Stimulated activated CD8-positive, alpha-beta memory T cell treated with anti-CD3 and anti-CD28 coated beads, Interleukin-12 subunit alpha, Interleukin-12 subunit beta, amount 100 ng/mL, for 4 hours (primary cell): ENCODE data around the gene MFSD2A.
A peak's percentile ranks its signal among the peaks of the same experiment; 100 is the strongest.
"Not testable (repeated sequence)": the region's sequence is repeated elsewhere in the genome, so short reads cannot be mapped to it uniquely, and the experiment has no call there.

Experiments
- DNase-seq: peaks from one replicate; pipeline ENCODE4 v3.0.0-alpha.2; 2020; ENCODE audit warnings: low read depth

MFSD2A gene

DNA sequence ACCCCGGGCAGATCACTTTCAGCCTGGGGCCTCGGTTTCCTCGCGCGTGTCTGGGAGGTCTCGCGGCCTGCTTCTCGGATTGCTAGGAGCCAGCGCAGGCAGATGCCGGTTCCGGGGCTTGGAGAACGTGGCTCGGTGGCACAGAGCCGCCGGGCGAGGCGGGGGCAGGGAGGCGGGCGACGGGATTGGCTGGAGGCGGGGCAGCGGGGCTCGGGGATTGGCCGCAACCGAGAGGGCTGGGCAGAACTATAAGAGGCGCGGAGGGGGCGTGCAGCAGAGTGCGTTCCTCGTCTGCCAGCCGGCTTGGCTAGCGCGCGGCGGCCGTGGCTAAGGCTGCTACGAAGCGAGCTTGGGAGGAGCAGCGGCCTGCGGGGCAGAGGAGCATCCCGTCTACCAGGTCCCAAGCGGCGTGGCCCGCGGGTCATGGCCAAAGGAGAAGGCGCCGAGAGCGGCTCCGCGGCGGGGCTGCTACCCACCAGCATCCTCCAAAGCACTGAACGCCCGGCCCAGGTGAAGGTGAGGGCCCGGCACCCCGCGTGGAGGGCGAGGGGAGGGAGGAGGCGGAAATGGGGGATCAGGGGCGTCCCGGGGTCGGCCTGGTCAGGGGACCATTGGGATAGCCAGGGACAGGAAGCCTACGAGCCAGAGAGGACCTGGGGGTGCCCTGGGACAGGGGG lies at the start of gene MFSD2A:
Gene MFSD2A (plus strand): TSS at position 276 of the 677 bp plus-strand sequence. CDS start 148 bp downstream, at position 424.
- peak; percentile 84 for DNase-seq

DNA sequence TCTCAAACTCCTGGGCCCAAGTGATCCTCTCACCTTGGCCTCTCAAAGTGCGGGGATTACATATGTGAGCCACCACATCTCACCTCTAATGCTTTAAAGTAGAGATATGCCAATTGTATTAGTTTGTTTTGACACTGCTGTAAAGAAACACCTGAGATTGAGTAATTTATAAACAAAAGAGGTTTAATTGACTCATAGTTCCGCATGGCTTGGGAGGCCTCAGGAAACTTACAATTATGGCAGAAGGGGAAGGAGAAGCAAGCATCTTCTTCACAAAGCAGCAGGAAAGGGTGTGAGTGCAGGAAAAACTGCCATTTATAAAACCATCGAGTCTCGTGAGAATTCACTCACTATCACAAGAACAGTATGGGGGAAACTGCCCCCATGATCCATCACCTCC lies 49.8 kb upstream of the MFSD2A start:
- DNase-seq: no peak

DNA sequence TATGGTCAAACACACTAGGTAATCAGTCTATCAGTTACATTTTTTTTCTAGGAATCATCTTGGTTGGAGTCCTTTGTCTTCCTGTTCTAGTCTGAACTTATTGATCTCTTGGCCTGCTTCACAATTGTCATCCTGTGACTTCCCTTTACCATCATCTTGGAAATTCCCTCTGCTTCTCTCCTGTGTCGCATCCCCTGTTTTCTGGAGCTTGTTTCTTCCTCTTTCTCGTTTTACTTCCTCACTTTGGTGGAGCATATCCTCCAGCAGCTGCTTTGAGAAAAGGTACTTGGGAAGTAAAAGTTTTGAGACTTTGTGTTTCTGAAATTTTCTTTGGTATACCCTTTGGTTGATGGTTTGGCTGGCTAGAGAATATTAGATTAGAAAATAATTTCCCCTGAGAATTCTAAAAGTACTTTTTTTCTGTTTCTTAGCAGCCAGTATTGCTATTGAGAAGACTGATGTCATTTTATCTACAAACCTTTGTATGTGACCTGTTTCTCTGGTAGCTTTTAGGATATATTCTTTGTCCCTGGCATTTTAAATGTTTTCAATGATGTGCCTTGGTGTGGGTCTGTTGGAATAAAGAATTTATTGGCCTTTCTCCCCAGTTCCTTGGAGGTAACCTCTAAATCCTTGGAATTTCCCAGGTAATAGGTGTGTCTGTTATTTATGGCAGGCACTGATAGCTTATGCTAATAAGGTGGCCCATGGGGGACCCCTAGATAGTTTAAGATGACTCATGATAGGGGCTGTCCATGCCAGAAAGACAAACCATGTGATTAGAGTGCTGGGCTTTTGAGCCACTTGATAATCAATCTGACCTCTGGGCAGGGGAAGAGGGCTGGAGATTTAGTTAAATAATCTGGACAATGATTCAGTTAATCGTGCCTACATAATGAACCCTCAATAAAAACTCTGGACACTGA lies 47.2 kb upstream of the MFSD2A start:
- no peak for DNase-seq

DNA sequence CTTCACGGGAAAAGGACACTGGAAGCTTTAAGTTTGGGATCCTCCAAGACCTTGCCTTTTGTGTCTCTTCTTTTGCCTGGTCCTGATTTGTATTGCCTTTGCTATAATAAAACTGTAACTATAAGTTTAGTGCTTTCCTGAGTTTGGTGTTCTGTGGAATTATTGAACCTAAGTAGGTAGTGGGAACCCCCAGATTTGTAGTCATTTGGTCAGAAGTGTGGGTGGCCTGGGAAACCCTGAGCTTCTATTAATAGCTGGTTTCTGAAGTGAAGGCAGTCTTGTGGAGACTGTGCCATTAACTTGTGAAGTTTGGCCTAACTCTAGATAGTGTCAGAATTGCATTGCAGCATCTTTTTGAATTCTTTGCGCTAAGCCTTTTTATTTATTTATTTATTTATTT lies 46.4 kb upstream of the MFSD2A start:
- DNase-seq: no peak

DNA sequence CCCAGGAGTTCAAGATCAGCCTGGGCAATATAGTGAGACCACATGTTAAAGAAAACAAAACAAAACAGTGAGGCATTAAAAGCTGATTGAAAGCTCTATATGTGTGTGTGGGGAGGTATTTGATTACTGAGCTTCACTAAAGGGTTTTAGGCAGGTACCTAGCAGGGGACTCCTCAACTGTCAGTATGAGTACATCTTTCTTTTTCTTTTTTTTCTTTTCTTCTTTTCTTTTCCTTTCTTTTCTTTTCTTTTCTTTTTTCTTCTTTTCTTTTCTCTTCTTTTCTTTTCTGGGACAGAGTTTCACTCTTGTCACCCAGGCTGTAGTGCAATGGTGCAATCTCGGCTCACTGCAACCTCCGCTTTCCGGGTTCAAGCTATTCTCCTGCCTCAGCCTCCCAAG lies 44.7 kb upstream of the MFSD2A start:
- no peak for DNase-seq

DNA sequence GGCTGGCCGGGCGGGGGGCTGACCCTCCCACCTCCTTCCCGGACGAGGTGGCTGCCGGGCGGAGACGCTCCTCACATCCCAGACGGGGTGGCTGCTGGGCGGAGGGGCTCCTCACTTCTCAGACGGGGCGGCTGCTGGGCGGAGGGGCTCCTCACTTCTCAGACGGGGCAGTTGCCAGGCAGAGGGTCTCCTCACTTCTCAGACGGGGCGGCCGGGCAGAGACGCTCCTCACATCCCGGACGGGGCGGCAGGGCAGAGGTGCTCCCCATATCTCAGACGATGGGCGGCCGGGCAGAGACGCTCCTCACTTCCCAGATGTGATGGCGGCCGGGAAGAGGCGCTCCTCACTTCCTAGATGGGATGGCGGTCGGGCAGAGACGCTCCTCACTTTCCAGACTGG lies 41.8 kb upstream of the MFSD2A start:
- not testable (repeated sequence) for DNase-seq

DNA sequence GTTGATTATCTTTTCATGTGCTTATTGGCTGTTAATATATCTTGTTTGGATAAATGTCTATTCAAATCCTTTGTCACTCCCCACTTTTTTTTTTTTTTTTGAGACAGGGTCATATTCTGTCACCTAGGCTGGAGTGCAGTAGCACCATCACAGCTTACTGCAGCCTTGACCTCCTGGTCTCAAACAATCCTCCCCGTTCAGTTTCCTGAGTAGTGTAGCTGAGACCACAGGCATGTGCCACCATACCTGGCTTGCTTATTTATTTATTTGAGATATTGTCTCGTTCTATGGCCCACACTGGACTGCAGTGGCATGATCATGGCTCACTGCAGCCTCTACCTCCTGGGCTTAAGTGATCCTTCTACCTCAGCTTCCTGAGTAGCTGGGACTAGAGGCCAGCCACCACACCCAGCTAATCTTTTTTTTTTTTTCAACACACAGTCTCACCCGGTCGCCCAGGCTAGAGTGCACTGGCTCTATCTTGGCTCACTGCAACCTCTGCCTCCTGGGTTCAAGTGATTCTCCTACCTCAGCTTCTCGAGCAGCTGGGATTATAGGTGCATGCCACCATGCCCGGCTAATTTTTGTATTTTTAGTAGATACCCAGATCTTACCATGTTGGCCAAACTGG lies 39.3 kb upstream of the MFSD2A start:
- DNase-seq: no peak

DNA sequence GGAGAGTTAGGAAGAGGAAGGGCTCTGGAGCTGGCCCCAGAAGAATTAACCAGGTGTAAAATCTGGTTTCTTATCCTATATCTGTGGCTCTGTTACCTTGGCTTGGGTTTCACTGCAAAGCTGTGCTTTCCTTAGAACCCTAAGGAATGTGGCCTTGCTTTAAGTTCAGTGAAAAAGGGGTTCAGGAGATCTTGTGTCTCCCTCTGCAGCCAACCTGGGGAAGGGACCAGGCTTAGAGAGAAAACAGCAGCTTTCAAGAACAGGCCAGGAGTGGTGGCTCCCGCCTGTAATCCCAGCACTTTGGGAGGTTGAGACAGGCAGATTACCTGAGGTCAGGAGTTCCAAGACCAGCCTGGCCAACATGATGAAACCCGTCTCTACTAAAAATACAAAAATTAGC lies 37.1 kb upstream of the MFSD2A start:
- no peak for DNase-seq

DNA sequence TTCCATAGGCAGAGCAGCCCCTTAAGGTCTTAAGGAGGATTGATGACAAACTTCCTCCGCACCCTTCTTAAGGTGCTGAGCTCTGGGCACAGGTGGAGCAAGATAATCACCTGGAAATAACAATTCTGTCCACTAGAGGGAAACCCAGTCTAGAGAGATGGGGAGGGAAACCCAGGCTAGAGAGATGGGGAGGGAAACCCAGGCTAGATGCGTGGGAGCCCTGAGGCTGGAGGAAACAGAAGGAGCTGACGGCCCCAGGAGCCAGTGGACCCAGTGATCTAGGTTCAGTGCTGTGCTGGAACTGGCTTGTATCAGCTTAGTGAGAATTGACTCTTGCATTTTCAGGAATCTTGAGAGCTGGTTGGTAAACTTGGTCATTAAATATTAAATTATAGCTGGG lies 35.4 kb upstream of the MFSD2A start:
- DNase-seq: peak; percentile 10

DNA sequence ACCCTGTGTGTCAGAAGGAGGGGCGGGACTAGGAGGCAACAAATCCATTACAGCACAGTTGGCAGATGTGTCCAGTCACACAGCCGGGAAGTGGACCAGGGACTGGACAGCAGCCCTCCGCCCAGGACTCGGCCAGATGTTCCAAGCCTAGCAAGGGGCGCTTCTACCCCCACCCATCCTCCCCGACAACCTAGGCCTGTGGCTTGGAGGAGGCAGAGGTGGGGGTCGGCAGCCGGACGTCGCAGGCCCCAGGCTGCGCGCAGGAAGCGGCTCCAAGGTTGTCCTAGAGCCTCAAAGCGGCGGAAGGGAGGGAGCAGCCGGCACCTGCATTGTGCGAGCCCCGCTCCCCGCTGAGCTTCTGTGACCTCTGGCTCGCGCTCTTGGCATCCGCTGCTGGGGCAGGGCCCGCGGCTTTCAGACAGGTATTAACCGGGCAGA lies 32.7 kb upstream of the MFSD2A start:
- no peak for DNase-seq

DNA sequence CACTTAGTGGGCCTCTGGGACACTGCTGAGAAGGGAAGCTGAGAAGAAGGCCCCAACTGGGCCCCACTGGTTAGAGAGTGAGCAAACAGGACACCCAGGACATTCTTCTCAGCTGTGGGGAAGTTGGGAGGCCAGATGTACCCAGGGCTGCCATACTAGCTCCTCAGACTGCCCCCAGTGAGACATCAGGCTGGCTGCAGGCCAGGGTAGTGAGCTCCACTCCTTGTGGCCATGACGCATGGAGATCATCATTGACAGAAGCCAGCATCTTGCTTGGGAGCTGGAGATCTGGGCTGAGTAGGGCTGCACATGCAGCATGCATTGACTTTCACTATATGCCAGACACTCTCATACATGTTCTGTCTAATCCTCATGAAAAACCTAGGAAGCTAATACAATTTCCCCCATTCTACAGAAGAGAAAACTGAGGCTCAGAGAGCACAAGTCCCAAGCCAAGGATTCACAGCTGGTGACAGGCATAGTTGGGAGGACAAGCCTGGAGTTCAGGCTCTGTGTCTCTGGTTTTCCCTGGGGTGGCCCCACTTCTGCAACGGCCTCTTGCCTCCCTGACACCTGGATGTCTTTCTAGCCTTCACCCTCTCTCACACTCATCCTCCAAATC lies 29.1 kb upstream of the MFSD2A start:
- no peak for DNase-seq

DNA sequence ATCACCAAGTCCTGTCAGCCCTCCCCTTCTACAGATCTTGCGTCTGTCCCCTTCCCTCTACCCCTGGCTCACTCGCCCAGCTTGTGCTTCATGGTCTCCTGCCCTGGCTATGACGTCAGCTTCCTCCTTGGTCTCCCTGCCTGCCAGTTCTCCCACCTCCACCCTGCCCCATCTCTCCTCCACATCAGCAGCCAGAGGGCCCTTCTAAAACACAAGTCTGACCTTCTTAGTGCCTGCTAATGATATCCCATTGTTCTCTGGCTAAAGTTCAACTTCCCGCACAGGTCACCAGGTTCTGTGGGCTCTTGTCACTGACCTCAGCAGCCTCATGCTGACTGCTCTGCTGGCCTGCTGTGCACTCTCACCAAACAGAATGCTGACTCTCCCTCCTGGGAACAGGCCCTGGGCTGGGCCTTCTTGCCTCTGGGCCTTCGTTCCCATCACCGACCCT lies 28.6 kb upstream of the MFSD2A start:
- DNase-seq: no peak

DNA sequence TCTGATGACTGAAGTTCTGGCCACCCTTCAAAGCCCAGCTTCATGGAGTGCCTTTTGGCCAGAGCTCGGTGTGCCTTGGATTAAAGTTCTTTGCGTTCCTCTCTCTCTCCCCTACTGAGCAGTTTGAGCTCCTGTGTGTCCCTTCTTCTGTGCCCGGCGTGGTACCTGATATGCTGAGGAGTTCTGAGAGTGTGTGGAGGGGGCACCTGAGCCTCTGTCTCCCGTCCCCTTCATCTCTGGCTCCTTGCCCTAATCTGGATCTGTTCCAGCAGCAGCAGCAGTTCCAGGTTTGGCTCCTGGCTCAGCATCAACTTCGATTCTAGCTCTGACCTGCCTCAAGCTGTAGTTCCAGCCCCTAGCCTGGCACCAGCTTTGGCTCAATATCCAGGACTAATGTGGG lies 28.1 kb upstream of the MFSD2A start:
- DNase-seq: no peak

DNA sequence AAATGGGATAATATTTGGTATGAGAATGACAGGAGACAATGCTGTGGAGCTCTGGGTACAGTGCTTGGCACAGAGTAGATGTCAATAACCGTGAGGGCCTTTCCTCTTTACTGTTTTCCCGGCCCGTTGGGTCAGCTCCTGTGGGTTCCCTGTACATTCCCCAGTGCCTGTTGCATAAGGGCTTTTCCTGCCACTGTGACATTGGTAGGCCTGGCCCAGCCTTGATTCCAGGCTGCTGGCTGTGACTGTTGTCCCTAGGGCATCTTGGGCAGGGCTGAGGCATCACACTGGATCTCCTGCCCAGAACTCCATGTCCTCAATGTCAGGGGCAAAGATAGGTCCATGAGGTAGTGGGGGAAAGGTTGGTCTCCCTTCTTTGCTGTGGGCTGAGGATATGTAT lies 27.4 kb upstream of the MFSD2A start:
- DNase-seq: no peak

DNA sequence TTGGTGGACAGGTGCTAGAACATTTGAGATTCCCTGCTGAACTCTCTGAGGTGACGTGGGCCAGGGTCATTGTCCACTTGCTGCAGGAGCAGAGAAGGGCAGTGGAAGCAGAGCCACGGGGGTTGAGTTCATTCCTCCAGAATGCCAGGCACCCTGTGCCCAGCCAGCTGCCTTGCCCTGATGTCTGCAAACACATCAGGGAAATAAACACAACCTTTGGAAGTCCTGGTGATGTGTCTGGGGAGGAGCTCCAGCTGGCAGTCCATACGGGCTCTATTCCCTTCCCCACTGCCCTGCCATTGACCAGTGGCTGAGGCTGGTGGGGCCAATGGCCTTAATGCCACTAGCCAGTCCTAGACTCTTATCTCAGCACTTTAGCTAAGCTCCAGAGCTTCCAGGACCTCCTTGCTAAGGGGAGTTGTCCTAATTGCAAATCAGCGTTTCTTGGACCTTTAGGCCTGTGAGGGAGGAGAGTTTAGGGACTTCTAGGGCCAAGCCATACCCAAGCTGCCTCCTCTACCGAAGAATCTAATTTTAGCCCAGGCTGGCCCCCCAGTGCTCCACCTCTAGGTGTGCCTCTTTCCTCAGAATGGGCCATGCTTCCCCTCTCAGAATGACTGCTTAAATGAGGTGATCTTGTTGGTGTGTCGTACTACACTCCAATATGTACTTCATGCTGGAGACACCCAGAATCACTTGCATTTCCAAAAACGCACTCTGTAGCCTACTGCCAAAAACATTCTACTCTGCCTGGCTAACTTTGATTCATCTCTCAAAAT lies 25.9 kb upstream of the MFSD2A start:
- DNase-seq: no peak

DNA sequence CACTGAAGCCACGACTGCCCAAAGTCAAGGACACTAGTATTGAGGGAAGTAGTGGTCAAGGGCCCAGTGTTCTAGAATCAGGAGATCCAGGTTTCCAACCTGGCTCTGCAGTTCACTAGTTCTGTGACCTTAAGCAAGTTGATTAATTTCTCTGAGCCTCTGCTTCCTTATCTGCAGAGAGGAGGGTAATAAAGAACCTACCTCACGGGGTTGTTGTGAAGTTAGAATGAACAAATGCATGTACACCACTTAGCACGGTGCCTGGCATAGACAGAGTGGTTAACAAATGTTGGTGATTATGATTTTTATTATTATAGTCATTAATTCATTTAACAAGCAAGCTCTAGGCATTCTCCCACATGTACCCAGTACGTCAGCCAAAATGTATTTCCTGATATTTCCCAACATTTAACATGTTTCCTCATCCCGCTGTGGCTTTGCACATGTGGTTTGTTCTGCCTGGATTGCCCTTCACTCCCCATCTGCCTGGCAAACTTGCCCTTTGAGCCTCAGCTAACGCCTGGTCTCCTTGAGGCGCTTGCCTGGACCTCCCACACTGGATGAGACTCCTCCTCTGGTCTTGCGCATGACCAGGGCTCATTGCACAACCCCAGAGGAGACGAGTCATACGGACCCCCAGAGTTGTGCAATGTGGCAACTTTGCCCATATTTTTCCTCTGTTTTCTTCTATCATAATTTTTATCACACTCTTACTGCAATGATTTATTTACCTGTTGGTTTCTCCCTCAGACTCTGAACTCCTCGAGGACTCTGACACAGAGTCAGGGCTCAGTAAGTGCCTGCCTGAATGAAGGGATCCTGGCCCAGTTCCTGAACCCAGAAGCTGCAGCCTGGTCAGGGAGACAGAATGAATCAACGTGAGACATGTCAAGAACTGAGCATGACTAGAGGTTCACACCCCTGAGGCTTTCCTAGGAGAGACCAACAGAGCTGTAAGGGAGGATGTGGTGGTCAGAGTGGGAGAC lies 20.7 kb upstream of the MFSD2A start:
- no peak for DNase-seq

DNA sequence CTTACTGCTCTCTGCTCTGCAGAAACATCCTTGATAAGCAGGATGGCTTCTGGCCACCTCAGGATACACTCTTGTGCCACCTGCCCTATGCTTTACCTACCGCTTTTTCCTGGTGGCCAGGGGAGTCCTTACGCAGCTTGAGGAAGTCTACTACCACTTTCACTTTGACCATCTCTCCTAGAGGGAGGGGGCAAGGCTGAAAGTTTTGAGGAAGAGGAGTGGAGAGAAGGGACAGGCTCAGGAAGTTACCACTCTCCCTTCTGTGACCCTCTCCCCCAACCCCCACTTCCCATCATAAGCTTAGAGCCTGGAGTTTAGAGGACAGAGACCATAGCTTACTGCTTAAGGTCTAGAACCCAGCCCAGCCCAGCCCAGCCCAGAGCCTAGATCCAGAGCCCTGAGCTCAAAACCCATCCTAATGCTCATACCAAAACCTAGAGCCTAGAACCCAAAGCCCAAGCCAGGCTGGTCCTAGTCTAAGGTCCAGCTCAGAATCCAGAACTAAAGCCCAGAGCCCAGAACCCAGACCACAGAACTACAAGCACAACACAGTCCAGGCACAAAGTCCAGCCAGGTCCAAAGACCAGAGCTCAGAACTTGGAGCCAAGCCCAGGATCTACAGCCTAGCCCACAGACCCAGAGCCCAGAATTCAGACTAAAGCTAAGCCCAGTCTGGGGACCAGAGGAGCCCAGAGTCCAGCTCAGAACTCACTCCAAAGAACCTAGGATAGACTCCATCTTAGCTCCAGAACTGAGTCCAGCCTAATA lies 18.0 kb upstream of the MFSD2A start:
- DNase-seq: no peak

DNA sequence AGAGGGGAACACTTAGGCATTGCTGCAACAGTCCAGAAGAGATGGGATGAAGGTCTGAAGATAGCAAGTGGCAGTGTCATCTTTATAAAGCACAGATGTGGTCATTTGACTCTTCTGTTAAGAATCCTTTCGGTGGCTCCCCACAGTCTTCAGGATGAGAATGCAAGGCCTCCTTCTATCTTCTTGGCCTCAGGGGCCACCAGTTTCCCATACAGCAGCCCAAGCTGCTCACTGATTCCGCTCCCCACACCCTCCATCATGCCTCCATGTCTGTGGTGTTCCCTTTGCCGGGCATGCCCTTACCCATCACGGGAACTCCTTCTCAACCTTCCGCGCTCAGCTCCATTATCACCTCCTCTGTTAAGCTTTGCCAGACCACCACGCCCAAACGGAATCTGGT lies 16.1 kb upstream of the MFSD2A start:
- no peak for DNase-seq

DNA sequence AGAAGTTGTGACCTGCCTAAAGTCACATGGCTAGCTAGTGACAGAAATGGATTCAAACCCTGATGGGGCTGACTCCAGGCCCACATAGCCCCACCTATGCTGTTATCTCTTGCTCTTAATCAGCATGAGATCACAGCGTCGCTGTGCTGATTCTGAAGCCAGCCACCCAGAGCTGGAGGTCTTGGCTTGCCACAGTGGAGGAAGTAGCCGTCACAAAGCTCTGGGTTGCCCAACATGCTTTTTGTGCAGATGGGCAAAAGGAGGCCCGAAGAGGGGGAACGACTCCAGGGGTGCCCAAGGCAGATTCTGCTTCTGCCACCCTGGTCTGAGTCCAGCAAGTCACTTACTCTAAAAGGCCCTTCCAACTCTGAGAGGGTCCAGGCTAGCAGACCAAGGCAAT lies 14.7 kb upstream of the MFSD2A start:
- no peak for DNase-seq
